ENCODE results near the gene FGGY.
"Not testable (repeated sequence)": the region's sequence is repeated elsewhere in the genome, so short reads cannot be mapped to it uniquely, and the experiment has no call there.

The FGGY gene

DNA sequence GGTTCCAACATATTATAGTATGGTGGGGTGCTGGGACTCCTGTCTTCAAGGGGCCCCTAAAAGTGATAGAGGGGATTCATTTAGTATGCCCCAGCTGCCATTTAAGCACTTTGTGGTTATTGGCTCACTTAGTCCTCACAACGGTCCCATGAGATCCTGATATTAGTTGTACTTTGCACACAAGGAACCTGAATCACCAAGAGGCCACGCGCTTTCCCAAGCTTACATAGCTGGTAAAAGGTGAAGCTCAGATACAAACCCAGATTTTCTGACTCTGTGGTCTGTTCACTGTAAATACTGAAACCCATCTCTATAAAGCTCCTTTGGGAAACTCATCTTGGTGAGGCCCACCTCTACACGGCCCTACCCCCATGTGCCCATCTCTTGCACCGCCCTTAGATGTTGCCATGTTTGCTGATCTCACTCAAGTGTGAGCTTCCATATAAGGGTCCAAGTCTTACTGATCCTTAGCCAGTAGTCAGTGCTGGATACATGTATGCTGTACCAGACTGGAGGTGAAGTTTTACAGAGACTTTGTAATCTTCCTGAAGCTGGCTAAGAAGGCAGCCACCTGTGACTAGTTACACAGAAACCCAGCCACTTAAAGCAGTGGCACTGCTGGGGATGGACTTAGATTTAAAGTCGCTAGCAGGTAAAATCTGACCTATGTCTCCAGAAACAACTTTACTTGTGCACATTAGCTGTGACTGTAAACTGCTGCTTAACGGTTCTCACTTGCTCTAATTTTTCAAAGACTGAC is 393.5 kb downstream of the FGGY start:
- DNase-seq: no peak

DNA sequence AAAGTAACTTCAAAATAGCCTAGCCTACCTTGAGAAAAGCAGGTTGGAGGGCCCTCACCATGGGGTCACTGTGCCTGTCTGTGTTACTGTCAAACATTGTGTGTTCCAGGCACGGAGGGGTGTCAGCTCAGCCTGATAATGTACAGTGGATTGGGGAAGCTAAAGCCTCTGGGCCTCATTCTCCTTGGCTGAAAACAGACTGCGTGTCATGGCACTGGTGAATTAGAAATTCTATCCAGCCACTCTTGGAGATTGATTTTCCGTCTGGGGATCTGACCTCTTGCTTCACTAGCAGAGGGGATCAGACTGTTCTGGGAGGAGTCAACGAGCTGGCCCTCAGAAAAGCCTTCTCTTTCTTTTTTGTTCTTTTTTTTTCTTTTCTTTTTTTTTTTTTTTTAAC is 394.4 kb downstream of the FGGY start:
- DNase-seq: no peak

DNA sequence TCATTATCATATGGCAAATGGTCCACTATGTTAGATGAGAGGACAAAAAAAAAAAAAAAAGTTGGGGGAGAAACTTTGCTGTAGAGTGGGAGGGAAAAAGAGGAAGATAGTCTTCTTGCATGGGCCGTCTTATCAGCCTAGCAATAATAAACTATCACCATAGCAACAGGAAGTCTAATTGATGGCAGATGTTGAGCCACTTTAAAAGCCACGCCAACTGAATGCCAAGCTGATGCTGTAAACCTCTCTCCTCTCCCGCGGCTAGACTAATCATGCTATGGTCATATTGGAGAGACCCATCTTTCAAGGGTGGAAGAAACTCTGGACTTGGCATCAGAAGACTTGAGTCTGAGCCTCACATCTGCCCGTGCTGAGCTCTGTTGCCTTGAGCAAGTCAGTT is 395.7 kb downstream of the FGGY start:
- DNase-seq: no peak

DNA sequence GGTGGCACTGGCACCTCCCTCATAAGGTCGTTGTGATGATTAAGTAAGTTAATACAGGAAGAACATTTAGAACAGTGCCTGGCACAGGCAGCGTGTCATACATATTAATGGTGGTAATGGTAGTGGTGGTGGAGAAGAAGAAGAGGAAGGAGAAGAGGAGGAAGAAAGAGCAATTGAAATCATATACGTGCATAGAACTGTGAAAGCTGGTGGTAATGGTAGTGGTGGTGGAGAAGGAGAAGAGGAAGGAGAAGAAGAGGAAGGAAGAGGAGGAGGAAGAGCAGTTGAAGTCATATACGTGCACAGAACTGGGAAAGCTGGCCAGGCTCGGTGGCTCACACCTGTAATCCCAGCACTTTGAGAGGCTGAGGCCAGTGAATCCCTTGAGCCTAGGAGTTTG is 396.5 kb downstream of the FGGY start:
- no peak for DNase-seq

DNA sequence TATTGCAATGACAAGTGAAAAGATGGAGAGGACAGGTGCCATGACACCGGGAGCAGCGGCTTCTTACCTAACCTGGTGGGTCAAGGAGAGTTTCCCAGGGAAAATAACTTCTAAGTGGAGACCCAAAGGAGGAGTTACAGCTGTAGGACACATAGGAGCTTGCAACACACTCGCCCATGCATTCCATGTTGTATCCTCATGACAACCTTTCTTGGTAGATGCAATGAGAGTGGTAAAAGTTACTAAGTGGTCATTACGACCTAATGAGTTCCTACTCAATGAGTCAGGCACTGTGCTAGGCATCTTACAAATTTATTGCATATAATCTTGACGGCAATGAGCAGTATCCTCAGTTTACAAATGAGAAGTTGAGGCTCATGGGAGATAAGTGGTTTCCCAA is 398.4 kb downstream of the FGGY start:
- DNase-seq: no peak

DNA sequence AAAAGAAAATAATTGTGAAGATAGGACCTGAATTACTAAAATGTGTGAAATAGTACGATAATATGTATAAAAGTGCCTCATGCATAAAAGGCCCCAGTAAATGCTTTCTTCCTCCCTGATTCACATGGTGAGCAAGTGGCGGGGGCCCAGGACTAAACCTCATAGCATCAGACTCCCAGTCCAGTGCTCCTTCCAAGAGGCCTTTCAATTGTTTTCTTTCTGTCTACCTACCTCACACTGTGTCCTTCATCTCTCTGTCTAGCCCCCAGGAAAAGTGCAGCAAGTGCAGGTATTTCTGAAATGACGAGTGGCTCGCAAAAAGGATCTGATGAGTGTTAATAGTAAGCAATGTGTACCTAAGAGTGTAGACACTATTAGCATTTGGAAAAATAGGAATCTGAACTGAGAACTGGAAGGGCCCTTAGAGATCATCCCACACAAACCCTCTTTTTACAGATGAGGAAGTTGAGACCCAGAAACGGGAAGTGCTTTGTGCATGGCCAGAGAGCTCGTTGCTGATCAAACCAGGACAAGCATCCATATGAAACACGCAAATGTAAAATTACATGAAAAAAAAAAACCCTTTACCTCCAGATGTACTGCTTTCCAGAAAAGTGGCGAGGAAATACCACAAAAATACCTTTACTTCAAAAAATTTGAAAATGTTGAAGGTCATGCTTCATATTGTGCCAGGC is 399.7 kb downstream of the FGGY start:
- DNase-seq: no peak

DNA sequence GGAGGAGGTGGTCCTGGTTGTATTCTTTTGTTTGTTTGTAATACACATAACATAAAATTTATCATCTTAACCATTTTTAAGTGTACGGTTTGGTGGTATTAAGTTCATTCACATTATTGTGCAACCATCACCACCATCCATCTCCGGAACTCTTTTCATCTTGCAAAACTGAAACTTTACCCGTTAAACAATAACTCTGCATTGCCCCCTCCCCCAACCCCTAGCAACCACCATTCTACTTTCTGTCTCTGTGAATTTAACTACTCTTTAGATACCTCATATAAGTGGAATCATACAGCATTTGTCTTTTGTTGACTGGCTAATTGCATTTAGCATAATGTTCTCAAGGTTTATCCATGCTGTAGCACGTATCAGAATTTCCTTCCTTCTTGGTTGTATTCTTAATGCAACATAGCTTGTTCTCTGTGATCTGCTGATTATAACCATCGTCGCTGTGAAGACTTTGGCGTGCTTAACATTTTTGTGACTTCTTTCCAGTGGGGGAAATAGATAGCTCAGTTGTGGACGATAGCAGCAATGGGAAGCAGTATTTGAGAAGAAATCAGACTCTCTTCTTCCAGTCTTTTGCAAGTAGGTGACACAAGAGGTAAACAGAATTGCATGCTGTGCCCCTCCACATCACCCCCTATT is 400.4 kb downstream of the FGGY start:
- peak in 4 of 6 experiments; percentile 11 to 48 (median 40) for DNase-seq

DNA sequence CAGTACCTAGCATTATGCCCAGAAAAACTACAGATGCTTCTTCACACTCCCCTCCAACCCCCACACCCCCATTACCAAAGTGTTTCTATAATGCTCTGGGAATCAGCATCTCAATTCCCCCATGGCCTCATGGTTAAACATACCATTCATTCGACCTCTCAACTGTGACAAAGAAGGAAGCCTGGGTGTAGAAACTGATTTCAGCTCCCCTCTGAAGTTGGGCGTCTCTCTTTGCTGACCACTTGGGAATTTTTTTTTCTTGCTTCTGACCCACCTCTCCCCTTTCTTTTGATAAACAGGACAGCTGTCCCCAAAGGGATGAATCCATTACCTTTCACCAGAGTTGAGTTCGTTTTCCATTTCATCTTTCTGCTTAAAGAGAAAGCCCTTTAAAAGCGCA is 401.5 kb downstream of the FGGY start:
- no peak for DNase-seq

DNA sequence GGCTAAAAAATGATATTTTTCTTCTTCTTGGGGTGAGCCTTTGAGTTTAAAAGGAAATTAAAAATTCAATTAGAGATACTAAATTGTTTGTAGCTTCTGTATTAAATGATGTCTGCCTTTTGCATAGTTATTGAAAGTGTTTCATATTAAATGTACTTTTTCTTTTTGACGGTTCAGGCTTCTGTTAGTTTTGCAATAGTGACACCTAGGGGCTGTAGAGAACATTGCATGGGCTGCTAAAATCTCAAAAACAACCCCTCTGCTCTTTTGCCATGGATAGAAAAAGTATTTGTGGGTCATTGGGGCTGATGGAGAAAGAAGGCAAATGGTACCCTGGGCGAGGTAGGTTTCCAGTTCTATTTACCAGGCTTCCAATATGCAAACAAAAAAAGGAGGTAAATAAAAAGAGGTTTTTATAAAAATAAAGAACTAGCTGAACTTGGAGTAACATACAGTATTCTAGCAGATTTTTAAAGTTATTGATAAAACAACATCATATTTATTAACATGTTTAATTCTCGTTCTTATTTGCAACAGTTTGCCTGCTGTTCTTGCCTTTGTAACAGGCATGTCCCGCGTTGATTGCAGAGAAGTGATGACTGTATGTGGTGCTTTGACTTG is 402.4 kb downstream of the FGGY start:
- DNase-seq: peak in 4 of 6 experiments; percentile 8 to 69 (median 38)

DNA sequence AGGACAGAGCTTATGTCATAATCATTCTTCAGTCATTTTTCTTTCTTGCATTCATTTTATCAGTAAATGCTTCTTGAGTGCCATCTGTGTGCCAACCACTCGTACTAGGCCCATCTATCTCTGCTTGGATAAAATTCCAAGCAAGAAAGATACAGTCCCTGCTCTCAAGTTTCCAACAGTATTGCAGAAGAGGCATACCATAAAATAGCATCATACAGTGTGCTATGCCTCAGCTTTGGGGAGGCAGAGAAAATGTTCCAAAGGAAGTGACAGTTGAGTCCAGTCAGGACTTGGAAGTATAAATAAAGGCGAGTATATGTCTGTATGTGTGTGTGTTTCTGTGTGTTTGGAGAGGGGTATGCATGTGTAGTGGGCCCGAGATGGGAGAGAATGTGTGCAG is 404.5 kb downstream of the FGGY start:
- no peak for DNase-seq

DNA sequence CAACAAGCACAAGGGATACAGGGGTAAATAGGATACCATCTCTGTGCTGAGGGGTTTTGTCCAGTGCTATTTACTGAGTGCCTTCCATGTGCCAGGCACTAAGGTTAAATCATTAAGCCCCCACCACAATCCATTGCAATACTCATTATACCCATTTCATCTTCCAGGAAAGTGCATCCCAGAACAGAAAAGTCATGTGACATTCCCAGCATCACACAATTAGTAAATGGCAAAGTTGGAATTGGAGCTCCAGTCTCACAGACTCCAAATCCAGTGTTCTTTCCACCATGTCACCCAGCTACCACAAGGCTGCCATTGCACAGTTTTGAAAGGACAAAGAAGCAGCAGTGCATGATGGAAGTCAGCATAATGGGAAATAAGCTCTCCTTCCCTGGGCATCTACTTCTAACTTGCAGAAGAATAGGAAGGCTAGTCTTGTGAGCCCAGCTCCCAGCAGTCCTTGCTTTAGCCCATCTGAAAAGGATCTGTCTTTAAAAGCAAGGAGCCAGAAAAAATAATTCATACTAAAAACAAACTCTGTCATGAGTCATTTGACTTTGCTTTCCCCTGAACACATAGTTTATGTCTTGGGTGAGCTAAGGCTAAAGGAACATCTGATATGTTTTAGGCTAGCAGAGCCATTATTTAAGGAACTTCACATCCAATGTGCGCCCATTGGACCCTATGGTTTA is 406.5 kb downstream of the FGGY start:
- no peak for DNase-seq

DNA sequence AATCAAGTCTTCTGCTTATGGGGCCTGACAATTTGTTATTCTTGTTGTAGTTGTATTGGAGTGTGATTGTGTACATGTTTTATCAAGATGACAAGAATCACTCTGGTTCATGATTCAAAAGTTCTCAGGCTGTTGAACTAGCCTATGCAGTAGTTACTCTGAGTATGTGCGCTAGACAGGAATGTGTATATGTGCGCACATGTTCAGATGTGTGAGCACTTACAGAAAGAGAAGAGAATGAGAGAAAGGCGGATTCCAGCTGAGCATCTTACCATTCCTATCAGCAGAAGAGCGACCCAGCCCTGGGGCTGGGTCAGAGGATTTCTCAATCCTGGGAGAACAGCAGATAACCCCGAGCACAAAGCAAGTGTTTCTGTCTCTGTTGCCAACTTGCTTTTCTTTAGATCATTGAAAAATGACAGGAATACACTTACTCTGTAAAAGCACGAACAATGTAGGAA is 407.1 kb downstream of the FGGY start:
- no peak for DNase-seq

DNA sequence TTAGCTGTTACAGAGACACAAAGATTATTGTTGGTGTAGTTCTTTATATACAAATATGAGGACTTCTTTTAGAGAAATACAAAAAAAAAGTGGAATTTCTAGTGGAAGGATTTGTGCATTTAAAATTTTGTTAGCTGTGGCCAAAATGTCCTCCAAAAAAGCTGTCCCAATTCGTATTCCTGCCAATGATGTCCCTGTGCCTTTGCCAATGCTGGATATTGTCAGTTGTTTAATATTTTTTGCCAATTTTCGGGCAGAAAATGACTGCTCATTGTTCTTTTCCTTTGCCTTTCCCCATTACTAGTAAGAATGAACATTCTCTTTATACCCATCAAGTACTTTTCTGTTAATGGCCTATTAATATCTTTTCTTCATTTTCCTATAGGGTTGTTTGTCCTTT is 407.8 kb downstream of the FGGY start:
- DNase-seq: no peak

DNA sequence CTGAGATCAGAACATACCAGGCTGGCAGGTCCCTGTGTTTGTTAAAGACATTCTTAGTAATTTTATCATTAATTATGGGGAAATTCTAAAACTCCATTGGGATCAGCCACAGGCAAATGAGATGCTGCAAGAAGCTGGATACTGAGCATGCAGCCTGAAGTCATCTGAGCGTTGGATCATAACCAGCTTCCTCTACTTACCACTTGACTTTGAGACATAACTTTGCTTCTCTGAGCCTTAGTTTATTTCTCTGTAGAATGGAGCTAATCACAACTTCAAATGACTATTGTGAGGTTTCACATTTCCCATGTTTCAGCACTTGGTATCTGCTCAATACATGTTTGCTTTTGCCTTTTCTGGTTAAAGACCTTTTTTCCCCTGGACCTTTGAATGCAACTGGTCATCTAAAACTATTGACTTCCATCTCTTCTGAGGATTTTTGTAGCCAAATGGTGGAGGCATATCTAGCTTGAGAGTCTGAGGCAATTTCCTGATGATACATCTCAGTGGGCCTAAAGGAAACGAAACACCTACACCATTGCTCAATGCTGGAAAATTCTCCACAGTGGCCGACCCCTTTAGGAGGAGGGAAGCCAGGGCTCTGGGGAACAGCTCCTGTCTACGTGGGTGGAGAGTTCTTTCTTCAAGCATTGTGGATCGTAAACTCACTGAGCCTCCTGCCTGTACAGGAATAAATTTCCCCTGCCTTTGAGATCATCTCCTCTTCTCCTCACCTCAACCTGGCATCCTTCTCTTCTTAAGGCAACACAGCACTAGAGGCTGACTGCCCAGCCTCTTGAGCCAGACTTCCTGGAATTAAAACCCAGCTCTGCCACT is 408.8 kb downstream of the FGGY start:
- DNase-seq: no peak

DNA sequence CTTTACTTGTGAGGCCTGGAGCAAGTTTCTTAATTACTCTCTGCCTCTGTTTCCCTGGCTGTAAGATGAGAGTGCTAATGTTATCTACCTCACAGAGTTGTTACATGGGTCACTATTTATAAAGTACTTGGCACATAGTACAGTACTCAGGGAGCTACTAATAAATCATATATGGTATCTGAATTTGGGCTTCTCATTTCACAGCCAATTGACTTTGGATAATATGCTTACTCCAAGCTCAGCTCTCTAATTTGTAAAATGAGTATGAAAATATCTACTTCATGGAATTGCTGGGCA is 409.4 kb downstream of the FGGY start:
- no peak for DNase-seq

DNA sequence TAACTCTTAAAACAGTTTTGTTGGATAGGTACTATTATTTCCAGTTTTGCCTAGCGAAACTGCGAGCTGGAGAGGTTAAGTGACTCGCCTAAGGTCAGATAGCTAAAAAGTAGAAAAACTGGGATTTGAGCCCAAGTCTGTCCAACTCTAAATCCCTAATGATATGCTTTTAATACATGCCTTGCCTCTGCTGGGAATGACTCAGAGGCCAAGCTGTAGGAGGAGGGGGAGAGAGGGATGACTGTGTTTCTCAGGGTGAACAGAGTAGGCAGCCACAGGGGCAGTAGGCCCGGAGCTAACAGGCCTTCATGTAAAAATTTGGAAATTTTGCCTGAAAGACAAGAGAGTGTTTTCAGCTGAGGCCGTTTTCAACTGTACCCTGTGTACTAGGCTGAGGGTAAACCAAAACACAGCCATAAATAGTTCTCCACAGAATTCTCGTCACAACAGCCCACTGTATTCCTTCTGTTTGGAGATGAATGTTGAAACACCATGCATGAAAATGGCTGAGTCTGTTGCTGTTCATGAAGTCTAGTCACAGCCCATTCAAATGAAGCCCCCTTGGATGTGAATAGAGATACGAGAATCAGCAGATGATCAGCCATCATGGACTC is 410.4 kb downstream of the FGGY start:
- DNase-seq: no peak

DNA sequence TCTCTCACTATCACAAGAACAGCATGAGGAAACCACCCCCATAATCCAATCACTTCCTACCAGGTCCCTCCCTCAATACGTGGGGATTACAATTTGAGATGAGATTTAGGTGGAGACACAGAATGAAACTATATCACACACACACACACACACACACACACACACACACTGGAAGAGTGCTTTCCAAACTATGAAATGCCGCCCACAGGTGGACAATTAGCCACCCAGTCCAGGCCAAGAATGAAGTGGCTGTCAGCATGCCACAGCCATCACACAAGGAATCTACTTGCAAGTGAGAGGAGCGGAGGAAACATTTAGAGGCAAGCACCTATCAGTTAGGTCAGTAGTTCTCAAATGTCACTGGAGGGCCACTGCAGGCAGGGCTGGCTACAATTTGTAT is 412.4 kb downstream of the FGGY start:
- no peak for DNase-seq

DNA sequence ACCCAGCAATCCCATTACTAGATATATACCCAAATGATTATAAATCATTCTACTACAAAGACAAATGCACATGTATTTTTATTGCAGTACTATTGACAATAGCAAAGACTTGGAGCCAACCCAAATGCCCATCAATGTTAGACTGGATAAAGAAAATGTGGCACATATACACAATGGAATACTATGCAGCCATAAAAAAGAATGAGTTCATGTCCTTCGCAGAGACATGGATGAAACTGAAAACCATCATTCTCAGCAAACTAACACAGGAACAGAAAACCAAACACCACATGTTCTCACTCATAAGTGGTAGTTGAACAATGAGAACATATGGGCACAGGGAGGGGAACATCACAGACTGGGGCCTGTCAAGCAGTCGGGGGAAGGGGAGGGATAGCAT is 414.0 kb downstream of the FGGY start:
- DNase-seq: not testable (repeated sequence)

DNA sequence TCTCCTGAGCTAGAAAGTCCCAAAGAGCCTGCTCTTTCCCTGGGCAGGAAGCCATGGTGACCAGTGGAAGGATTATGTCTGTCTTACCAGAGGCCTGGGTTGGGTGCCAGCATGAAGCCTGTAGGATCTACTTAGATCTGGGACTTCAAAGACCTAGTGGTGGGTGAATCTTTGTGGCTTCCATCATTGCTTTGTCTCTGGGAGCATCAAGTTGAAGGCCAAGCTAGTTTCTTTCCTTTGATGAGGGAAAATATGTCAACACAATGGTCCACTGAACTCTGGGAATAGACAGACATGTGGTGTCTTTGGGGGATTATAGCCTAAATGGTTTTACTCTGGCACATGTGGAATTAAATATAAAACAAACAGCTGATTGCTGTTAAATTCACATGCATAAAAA is 417.3 kb downstream of the FGGY start:
- no peak for DNase-seq

DNA sequence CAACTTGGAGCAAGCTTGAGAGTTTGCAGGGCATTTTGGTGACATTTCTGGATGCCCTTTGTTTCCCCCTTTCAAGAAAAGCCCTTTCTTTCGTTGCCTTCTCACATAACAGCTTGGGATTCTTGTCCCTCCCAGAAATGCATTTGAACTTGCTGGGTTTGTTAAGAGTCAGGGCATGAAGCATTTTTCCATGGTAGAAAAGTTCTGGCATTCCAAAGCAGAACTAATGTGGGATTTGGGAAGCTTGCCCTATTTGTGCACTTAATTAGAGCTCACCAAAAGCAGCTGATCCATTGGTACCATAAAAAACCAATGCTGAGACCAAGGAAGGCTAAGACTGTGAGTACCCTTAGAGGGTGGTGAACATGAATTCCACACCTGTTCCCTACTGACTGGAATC is 418.1 kb downstream of the FGGY start:
- no peak for DNase-seq

DNA sequence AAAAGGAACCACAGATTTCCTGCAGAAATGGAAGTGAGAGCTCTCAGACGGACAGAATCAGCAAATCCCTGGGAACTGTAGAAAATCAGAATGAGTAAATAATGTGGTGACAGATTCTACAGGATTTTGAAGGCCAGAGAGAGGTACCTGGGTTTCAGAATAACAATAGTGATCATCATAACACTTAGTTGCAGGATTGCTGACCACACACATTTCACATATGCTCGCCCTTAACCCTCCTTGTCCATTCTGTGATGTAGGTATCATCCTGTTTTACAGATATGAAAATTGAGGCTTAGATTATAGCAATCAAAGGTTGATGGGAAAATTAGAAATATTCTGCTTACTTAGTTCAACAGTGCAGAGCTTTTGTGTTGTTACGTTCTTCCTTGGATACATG is 419.9 kb downstream of the FGGY start:
- no peak for DNase-seq

Measured in stimulated activated naive CD4-positive, alpha-beta T cell (primary cell).